Osteoblast (primary cell): ENCODE measurements around the gene CNTNAP4. TPM values are rescaled to one million over a fixed set of nuclear protein-coding genes. Genes with fewer than 3 reads are reported as not detected.

Source experiments
- DNase-seq: peaks from one replicate; pipeline ENCODE4 v3.0.0; 2011; ENCODE audit warnings: low spot score, mixed read lengths; ENCODE audit not compliant: insufficient read length; ENCODE audit errors: missing footprints
- H2AFZ ChIP-seq: 2 replicates; pipeline ENCODE4 v1.6.0; 2011; ENCODE audit warnings: mild to moderate bottlenecking, low read length
- H3K27ac ChIP-seq: 2 replicates; pipeline ENCODE4 v1.5.1; 2011; ENCODE audit warnings: mild to moderate bottlenecking, low read depth, low read length, moderate library complexity
- H3K27me3 ChIP-seq: 2 replicates; pipeline ENCODE4 v1.6.0; 2012; ENCODE audit warnings: mild to moderate bottlenecking, control low read depth, inconsistent platforms, low read length, moderate library complexity; ENCODE audit not compliant: insufficient read depth
- H3K36me3 ChIP-seq: 2 replicates; pipeline ENCODE4 v1.5.1; 2011; ENCODE audit warnings: mild to moderate bottlenecking, low read length, control low read depth, moderate library complexity; ENCODE audit not compliant: insufficient read depth
- H3K4me1 ChIP-seq: 2 replicates; pipeline ENCODE4 v1.5.1; 2011; ENCODE audit warnings: mild to moderate bottlenecking, low read length, control low read depth, moderate library complexity; ENCODE audit not compliant: insufficient read depth
- H3K4me2 ChIP-seq: 2 replicates; pipeline ENCODE4 v1.6.0; 2011; ENCODE audit warnings: mild to moderate bottlenecking, low read length; ENCODE audit not compliant: insufficient read depth
- H3K4me3 ChIP-seq: fragments of 200-600 bp; sonication (generic); 3 replicates; pipeline ENCODE4 v1.5.1; 2012; ENCODE audit warnings: mild to moderate bottlenecking, low read length, inconsistent platforms; ENCODE audit not compliant: insufficient read depth
- H3K79me2 ChIP-seq: 2 replicates; pipeline ENCODE4 v1.6.0; 2012; ENCODE audit warnings: mild to moderate bottlenecking, low read length, control low read depth, inconsistent platforms; ENCODE audit not compliant: insufficient read depth
- H3K9me3 ChIP-seq: 2 replicates; pipeline ENCODE4 v1.5.1; 2011; ENCODE audit warnings: low read depth, low read length, control low read depth
- H4K20me1 ChIP-seq: 2 replicates; pipeline ENCODE4 v1.6.0; 2012; ENCODE audit warnings: mild to moderate bottlenecking, low read length, control low read depth; ENCODE audit not compliant: insufficient read depth
- small RNA-seq: library from RNA; depleted of rRNA; stranded (forward); fragments of <200 nt; gene quantifications from one replicate; pipeline ENCODE3, GENCODE V24; 2012
- total RNA-seq: library from RNA; depleted of rRNA; stranded (reverse); fragments of >200 nt; gene quantifications from 2 replicates; pipeline ENCODE4 v1.2.3, GENCODE V29; 2012
- TF ChIP-seq, protein P1 (sequence below): IDR thresholded peaks from 2 replicates; pipeline ENCODE4 v1.5.1; 2011; ENCODE audit warnings: mild to moderate bottlenecking, low read depth, low read length, moderate library complexity; ENCODE audit errors: extremely low read depth

The CNTNAP4 gene
- total RNA-seq, 1 donor: under 0.01 TPM

DNA sequence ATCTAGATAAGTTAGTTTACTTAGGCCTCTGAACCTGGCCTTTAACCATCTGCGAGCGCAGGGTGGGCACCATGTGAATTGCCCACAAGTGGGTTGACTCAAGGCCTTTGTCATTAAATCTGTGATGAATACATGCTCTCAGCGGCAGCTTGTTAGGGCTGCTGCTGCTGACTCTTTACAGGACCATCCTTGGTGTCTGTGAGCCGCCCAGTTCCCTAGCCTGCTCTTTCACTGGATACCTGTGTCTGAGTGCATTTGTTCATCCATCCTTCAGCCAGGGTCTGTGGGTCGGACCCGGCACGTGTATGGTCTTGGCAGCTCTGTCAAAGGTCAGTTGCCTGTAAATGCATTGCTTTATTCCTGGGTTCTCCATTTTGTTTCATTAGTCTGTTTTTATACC is 321.3 kb downstream of the CNTNAP4 start:
- Histone ChIP-seq H3K27me3 (no peaks in the 10 kb centered on the region), H3K4me3 (no peak overlapping the region), H3K9me3 (no peaks in the 10 kb centered on the region), H3K4me2 (no peak overlapping the region), H3K4me1 (no peaks in the 10 kb centered on the region), H3K79me2 (no peaks in the 10 kb centered on the region), H3K27ac (no peak overlapping the region), H4K20me1 (no peaks in the 10 kb centered on the region), H2AFZ (no peak overlapping the region), H3K36me3 (no peaks in the 10 kb centered on the region)
- no peak for DNase-seq
- TF ChIP-seq, protein P1, sequence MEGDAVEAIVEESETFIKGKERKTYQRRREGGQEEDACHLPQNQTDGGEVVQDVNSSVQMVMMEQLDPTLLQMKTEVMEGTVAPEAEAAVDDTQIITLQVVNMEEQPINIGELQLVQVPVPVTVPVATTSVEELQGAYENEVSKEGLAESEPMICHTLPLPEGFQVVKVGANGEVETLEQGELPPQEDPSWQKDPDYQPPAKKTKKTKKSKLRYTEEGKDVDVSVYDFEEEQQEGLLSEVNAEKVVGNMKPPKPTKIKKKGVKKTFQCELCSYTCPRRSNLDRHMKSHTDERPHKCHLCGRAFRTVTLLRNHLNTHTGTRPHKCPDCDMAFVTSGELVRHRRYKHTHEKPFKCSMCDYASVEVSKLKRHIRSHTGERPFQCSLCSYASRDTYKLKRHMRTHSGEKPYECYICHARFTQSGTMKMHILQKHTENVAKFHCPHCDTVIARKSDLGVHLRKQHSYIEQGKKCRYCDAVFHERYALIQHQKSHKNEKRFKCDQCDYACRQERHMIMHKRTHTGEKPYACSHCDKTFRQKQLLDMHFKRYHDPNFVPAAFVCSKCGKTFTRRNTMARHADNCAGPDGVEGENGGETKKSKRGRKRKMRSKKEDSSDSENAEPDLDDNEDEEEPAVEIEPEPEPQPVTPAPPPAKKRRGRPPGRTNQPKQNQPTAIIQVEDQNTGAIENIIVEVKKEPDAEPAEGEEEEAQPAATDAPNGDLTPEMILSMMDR: no peak

DNA sequence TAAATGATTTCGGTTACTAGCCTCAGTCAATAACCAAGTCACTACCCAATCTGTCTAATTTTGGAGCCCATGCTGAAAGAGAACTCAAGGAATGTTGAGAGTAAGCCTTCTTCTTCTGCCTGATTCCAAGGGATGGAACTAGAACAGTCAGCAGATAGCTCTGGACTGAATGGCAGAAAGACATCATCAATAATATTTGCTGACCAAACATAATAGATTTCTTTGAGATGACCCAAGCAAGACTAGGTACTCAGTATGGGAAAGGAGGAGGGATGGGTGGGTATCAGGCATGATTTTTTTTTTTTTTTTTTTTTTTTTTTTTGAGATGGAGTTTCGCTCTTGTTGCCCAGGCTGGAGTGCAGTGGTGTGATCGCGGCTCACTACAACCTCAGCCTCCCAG is 330.1 kb downstream of the CNTNAP4 start:
- H3K27me3 ChIP-seq: no peaks in the 10 kb centered on the region
- H3K4me3 ChIP-seq: no peak overlapping the region
- no peaks in the 10 kb centered on the region for H4K20me1 ChIP-seq
- no peaks in the 10 kb centered on the region for H3K79me2 ChIP-seq
- H3K4me2 ChIP-seq: no peak overlapping the region
- H2AFZ ChIP-seq: no peak overlapping the region
- H3K27ac ChIP-seq: no peak overlapping the region
- no peaks in the 10 kb centered on the region for H3K9me3 ChIP-seq
- TF ChIP-seq, protein P1: no peak
- H3K36me3 ChIP-seq: no peaks in the 10 kb centered on the region
- no peaks in the 10 kb centered on the region for H3K4me1 ChIP-seq
- no peak for DNase-seq

Small RNAs within 50 kb of the gene (small RNA-seq; reads per million reads assigned to genes)
- gene RF00133 (not detected), gene RN7SKP233 (not detected)
